GM21423 (cell line): Measurements from ENCODE around the gene FAM120B.
"Not testable (repeated sequence)": the region's sequence is repeated elsewhere in the genome, so short reads cannot be mapped to it uniquely, and the experiment has no call there.

Source experiments
- ATAC-seq: cut with Tn5 transposase; IDR thresholded peaks from one replicate; pipeline ENCODE4 v1.9.1; 2021; ENCODE audit warnings: mild to moderate bottlenecking, moderate library complexity; ENCODE audit not compliant: unreplicated experiment

FAM120B gene

GRCh38 chr6:170306324-170307079 lies at the start of gene FAM120B:
TSS of gene FAM120B (plus strand) at chr6:170306758. CDS start at chr6:170317391, 10,633 bp downstream.
- peak; percentile 97 for ATAC-seq

GRCh38 chr6:170257376-170257775 lies 49.2 kb upstream of the FAM120B start:
- no peak for ATAC-seq

DNA sequence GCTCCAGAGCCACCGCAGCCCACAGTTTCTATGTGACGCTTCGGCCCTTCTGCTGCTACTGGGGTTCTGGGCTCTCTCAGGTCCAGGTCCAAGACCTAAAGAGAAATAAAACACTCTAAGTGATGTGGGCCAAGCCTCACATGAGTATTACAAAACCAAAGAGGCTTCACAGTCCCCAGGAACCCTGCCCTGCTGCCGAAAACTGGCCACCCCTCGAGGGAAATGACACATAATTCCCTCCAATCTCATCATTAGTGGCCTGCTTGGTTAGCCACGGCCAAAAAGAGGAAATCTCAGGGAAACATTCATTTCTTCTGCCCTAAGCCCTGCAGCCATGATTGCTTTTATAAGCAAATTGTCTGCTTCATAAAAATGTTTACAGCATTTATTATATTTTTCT lies 48.2 kb upstream of the FAM120B start:
- no peak for ATAC-seq

DNA sequence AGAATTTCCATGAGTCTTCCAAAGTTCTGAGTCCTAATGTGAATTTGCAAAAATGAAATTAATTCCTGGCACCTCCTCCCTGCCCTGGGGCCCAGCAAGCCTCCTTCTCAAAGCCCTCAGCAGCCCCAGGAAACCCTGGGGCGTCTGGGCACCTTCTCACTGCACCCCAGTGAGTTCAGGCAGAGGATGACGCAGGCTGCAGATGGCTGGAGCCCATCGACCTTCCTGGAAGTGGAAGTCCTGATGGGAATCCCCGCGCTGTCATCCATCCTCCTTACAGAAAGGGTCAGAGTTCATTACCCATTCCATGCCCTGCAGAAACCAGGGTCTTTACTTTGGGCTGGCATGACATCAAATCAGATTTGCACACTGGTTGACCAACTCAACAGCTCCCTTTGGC lies 47.3 kb upstream of the FAM120B start:
- ATAC-seq, result no peak

- ATAC-seq, result no peak
These were observed 45.9 kb upstream of the FAM120B start for GRCh38 chr6:170260686-170261085.

DNA sequence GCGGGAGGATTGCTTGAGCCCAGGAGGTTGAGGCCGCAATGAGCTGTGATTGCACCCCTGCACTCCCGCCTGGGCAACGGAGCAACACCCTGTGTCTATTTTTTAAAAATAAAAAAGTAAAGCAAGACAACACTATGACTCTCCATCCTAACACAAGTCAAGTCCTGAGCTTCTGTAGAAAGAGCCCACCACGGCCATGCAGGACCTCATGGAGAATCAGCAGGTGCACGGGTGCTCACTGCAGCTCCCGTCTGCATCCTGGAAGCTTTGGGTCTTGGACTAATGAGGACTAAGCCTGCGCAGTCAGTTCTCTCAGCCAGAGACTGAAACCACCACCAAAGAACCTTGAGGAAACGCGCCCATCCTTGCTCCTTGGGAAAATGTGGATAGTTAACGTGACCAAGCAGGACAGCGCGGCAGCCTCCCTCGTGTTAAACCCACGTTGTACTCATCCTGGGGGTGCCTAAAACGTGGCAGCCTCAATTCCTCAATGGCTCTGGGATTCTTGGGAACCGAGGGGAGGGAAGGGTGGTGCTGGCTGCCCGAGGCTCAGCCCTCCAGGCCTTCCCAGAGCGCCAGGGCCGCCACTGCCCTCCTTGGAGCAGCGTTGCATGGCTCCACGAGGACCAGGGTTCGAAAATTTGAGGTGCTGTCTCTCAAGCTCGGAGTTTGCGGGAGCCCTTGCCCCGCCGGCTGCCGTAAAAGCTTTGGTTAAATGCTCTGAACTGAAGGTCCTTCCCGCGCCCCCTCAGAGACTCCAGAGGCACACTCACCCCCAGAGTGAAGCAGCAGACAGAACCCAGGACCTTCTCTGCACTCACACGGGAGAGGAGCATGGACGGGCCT lies 44.7 kb upstream of the FAM120B start:
- ATAC-seq, result no peak

DNA sequence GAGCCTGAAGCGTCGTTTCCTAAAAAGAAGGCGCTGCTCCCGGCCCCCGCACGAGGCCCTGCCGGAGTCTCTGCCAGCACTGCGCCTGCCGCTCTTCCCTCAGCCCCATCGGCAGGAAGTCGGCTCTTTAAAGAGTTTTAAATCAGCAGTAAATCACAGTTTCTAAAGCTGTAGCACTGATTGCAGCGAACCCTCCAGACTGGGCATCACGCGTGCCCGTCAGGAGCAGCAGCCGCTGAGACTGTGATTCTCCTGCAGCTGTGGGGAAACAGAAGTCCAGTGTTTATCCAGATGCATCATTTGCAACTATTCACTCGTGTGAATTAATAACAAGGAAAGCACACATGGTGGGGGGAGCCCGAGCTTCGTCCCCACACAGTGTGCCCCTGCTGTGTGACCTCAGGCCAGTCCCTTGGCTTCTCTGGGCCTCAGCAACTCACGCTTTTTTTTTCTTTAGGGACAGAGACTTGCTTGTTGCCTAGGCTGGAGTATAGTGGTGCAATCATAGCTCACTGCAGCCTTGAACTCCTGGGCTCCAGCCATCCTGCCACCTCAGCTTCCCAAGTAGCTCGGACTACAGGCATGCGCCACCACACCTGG lies 44.0 kb upstream of the FAM120B start:
- ATAC-seq, result no peak

DNA sequence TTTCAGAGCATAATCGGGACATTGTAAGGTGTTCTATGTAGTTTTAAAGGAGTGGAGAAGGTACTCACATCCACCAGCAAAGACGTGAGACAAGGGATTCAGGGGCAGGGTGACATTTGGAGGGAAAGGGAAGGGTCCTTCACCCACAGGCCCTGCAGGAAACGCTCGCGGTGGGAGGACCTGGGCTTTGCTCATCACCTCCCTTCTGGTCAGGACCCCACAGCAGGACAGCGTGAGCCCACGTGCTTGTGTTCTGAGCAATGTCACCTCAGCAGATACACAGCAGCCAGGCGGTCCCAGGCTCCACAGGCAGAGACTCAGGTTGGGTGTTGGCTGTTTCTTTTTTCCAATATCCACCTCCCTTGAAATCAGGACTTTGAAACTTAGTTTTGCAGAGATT lies 43.1 kb upstream of the FAM120B start:
- no peak for ATAC-seq

DNA sequence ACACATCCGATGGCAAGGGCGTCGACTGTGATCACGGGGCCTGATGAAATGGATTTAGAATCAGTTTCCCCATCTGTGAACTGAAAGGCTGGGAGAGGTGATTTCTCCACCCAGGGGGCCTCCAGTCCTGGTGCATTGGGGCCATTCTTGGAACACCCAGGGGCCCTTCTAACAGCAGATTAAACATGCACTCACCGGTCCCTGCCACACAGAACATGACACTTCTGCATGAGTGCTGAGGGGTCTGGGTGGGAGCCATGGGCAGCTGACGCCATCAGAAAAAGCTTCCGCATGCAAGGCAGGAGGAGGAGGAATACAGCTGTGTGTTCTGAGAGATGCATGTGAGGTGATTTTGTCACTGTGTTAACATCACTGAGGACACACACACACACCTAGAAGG lies 42.5 kb upstream of the FAM120B start:
- no peak for ATAC-seq

- not testable (repeated sequence) for ATAC-seq
These were observed 41.9 kb upstream of the FAM120B start for GRCh38 chr6:170264644-170265043.

DNA sequence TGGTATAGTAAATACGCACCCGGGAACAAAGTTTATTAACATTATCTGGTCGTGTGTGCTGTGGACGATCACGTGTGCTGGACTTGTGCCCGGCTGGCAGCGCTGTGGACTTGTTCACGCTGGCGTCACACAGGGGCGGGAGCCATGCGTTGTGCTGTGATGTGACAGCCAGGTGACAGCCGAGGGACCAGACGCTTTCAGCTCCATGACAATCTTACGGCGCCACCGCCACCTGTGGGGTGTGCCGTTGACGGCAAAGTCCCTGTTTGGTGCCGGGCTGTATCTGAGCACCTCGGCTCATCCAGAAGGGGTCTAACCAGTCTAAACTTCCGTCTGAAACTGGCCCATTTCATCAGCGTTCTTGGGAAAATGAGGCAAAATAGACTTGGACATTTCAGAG lies 40.9 kb upstream of the FAM120B start:
- ATAC-seq, result no peak

- no peak for ATAC-seq
These were observed 40.3 kb upstream of the FAM120B start for GRCh38 chr6:170266061-170266825.

DNA sequence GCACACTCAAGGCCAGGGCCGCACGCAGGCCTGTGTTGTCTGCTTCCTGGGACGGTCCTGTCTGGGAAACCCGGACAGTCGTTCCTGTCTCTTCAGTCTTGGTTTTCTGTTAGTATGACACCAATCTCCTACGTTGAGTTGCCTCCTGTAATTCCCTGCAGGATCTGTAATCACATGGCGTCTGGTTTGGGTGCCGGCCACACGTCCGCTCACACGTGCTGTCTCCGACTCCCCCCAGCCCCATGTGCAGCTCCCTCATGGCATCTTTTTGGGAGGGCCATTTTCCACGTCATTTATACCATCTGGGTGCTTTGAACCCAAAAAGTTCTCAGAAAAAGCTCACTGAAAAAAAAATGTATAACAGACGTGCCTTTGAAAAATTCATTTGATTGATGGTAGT lies 38.9 kb upstream of the FAM120B start:
- no peak for ATAC-seq

DNA sequence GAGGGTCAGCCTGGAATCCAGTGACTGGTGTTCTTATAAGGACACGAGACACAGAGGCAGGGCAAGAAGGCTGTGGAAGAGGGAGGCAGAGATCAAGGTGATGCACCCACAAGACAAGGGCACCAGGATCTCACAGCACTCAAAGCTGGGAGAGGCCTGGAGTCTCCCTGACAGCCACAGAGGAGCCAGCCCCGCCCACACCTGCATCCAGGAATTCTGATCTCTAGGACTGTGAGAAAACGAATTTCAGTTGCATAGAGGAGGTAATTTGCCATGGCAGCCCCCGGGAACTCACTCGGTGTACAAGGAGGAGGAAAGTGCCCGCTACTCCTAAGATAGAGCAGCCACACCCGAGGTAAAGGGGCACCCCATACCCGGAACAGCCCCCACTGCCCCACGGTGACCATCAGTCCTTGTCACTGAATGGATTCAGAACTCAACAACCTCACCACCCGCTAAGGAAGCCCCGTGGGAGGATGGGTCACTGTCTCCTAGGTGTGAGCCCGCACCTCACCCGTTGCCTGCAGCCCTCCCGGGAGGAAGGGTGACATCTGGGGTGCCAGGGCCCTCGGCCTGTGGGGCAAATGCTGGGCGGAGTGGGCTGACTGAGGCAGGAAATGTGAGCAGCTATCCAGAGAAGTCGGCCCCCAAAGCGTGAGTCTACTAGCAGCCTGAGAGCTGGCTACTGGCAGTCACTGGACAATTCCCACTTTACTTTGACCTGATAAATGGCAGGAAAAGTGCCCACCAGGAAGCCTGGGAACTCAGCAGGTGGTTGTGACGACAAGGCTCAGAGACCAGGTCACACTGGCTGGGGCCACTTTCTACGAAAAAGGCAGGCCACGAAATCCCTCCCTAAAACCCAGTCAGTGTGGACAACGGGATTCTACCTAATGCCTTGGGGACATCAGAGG lies 38.1 kb upstream of the FAM120B start:
- no peak for ATAC-seq

DNA sequence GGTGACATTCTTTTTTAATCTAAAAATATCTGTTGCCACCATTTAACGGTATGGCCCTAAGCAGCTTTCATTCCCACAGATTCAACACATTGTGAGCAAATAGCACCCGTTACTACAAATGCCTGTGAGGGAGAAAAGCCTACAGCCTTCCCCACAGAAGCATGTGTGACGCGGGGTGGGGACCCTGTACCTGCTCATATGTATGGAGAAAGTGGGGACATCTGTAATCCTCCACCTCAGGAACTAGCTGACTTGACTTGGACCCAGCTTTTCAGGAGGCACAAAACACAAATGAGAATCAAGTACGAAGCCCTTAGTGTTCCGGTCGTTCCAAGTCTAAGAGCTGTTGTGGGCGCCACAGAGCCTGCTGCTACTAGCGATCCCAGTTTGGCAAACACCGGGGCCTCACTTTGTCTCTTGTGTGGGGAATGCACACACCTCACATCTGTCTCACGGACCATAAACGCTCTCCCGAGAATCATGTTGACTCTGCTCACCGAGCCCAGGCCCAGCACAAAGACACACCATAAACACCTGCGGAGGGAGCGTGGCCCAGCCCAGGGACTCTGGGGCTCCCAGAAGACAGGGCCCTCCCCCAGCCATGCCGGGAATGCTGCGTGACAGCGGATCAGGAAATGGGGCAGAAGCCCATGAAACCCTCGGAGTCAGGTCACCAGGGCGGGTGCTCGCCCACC lies 37.3 kb upstream of the FAM120B start:
- ATAC-seq, result no peak

GRCh38 chr6:170269846-170270541 lies 36.6 kb upstream of the FAM120B start:
- ATAC-seq, result no peak

DNA sequence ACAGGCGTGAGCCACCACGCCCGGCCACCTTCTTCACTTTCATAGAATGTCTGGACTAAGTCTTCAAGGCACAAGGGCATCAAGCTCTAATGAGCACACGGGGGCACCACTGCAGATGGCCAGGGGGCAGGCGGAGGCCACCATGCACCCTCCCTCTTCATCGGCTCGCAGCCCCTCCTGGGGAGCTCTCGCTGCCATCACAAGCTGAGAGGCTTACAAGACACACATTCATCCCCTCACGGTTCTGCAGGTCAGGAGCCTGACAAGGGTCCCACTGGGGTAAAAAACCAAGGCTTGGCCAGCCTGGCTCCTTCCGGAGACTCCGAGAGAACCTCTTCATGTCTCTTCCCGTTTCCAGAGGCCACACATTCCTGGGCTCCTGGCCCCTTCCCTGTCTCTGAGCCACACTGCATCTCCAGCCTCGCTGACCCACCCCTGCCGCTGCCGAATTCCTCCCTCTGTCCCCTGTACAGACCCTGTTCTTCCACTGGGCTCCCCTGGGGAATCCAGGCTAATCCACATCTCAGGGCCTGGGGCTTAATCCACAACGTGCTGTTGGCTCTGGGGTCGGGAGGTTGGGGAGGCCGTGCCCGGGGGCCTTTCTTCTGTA lies 35.5 kb upstream of the FAM120B start:
- ATAC-seq, result no peak

DNA sequence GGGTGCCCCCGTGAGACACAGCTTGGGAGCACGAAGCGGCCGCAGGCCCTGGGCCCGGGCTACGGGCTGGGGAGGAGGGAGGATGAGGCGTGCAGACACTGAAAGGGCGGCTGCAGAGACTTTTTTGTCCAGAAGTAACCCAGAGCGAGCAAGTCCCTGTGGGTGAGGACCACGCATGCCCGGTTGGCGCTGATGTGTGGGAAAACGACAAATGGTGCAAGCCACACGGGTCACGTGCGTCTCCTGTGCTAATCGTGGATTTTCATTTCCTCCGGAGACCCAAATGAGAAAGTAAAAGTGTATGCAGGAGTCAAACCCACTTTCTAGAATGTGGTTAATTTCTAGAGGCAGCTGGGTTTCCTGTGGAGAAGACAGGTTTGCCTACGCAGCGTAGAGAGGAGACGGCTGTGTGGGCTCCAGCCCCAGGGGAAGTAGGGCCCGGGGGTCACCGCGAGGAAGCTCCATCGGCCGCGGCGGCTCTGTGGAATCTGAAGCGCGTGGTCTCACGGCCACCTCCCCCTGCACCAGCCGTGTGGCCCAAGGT lies 34.7 kb upstream of the FAM120B start:
- peak; percentile 97 for ATAC-seq
